ENCODE measurements around the gene IP6K1.

The IP6K1 gene

GRCh38 chr3:49721896-49722781, 64.2 kb downstream of the IP6K1 start:
- Histone ChIP-seq H3K27ac (ENCODE audit: low read depth, low read length, poor library complexity, severe bottlenecking) (no peak overlapping the region), H3K9me2 (ENCODE audit: low read depth, low read length) (no peaks in the 10 kb centered on the region)

DNA sequence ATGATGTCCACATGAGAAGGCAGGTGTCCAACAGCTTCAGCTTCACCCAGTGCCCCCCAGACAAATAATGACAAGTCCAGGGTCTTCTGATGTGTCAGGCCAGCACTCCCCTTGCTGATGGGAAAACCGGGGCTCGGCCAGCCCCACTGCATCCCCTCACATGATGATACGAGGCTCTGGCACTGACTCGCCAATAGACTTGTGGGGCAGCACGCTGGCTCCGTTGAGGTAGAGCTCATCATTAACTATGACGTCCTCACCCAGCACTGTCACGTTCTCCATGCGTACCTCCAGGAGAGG, 64.8 kb downstream of the IP6K1 start:
- no peak overlapping the region for H2AFZ ChIP-seq (ENCODE audit: low read length)
- no peaks in the 10 kb centered on the region for H3K9me3 ChIP-seq (ENCODE audit: low read length)
- H4K20me1 ChIP-seq (ENCODE audit: insufficient read depth, low read length): no peaks in the 10 kb centered on the region
- no peaks in the 10 kb centered on the region for H3K9me2 ChIP-seq (ENCODE audit: low read depth, low read length)
- no peaks in the 10 kb centered on the region for H3K27me3 ChIP-seq (ENCODE audit: insufficient read depth, low read length)
- peaks cover 23% of the 10 kb centered on the region for H3K4me1 ChIP-seq (ENCODE audit: insufficient read depth, low read length, severe bottlenecking)
- TF ChIP-seq EZH2 (IDR thresholded peaks at IDR 0.05; ENCODE audit: borderline replicate concordance, low read length): no peak
- TF ChIP-seq, protein P1, sequence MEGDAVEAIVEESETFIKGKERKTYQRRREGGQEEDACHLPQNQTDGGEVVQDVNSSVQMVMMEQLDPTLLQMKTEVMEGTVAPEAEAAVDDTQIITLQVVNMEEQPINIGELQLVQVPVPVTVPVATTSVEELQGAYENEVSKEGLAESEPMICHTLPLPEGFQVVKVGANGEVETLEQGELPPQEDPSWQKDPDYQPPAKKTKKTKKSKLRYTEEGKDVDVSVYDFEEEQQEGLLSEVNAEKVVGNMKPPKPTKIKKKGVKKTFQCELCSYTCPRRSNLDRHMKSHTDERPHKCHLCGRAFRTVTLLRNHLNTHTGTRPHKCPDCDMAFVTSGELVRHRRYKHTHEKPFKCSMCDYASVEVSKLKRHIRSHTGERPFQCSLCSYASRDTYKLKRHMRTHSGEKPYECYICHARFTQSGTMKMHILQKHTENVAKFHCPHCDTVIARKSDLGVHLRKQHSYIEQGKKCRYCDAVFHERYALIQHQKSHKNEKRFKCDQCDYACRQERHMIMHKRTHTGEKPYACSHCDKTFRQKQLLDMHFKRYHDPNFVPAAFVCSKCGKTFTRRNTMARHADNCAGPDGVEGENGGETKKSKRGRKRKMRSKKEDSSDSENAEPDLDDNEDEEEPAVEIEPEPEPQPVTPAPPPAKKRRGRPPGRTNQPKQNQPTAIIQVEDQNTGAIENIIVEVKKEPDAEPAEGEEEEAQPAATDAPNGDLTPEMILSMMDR (IDR thresholded peaks at IDR 0.05; ENCODE audit: low read length): no peak
- no peak overlapping the region for H3K4me3 ChIP-seq (ENCODE audit: low read depth, low read length, poor library complexity, severe bottlenecking)
- H3K9ac ChIP-seq (ENCODE audit: low read length): no peak overlapping the region
- H3K27ac ChIP-seq (ENCODE audit: low read depth, low read length, poor library complexity, severe bottlenecking): no peak overlapping the region
- no peaks in the 10 kb centered on the region for H3K79me2 ChIP-seq (ENCODE audit: insufficient read depth, low read length)
- H3K4me2 ChIP-seq (ENCODE audit: low read length): no peak overlapping the region
- H3K36me3 ChIP-seq (ENCODE audit: insufficient read depth, low read length): peaks cover 44% of the 10 kb centered on the region
- H3F3A ChIP-seq (ENCODE audit: insufficient read depth, low read length): no peaks in the 10 kb centered on the region

More at GRCh38 chr3:49721896-49722781, 64.2 kb downstream of the IP6K1 start:
- Histone ChIP-seq H3K79me2 (ENCODE audit: insufficient read depth, low read length) (no peaks in the 10 kb centered on the region), H3K4me2 (ENCODE audit: low read length) (peak overlapping the region; percentile 85), H2AFZ (ENCODE audit: low read length) (no peak overlapping the region), H4K20me1 (ENCODE audit: insufficient read depth, low read length) (no peaks in the 10 kb centered on the region), H3K4me3 (ENCODE audit: low read depth, low read length, poor library complexity, severe bottlenecking) (peak overlapping the region; percentile 76), H3K9ac (ENCODE audit: low read length) (peak overlapping the region; percentile 84; the same call in 1 of the 2 replicates), H3K4me1 (ENCODE audit: insufficient read depth, low read length, severe bottlenecking) (peaks cover 29% of the 10 kb centered on the region), H3F3A (ENCODE audit: insufficient read depth, low read length) (no peaks in the 10 kb centered on the region), H3K36me3 (ENCODE audit: insufficient read depth, low read length) (peaks cover 47% of the 10 kb centered on the region), H3K27me3 (ENCODE audit: insufficient read depth, low read length) (no peaks in the 10 kb centered on the region), H3K9me3 (ENCODE audit: low read length) (no peaks in the 10 kb centered on the region)
- TF ChIP-seq EZH2 (IDR thresholded peaks at IDR 0.05; ENCODE audit: borderline replicate concordance, low read length): no peak
- TF ChIP-seq, protein P1 (IDR thresholded peaks at IDR 0.05; ENCODE audit: low read length): no peak

- Histone ChIP-seq H3K4me1 (ENCODE audit: insufficient read depth, low read length, severe bottlenecking) (peaks cover 21% of the 10 kb centered on the region), H3K36me3 (ENCODE audit: insufficient read depth, low read length) (peaks cover 43% of the 10 kb centered on the region)
Measured at GRCh38 chr3:49720855-49721595, 65.3 kb downstream of the IP6K1 start.

More at GRCh38 chr3:49720855-49721595, 65.3 kb downstream of the IP6K1 start:
- no peaks in the 10 kb centered on the region for H3K27me3 ChIP-seq (ENCODE audit: insufficient read depth, low read length)
- no peak overlapping the region for H3K4me3 ChIP-seq (ENCODE audit: low read depth, low read length, poor library complexity, severe bottlenecking)
- no peaks in the 10 kb centered on the region for H3F3A ChIP-seq (ENCODE audit: insufficient read depth, low read length)
- H4K20me1 ChIP-seq (ENCODE audit: insufficient read depth, low read length): no peaks in the 10 kb centered on the region
- no peaks in the 10 kb centered on the region for H3K79me2 ChIP-seq (ENCODE audit: insufficient read depth, low read length)
- no peak overlapping the region for H3K9ac ChIP-seq (ENCODE audit: low read length)
- no peak overlapping the region for H3K4me2 ChIP-seq (ENCODE audit: low read length)
- no peaks in the 10 kb centered on the region for H3K9me3 ChIP-seq (ENCODE audit: low read length)
- no peaks in the 10 kb centered on the region for H3K9me2 ChIP-seq (ENCODE audit: low read depth, low read length)
- TF ChIP-seq EZH2 (IDR thresholded peaks at IDR 0.05; ENCODE audit: borderline replicate concordance, low read length): no peak
- TF ChIP-seq, protein P1 (IDR thresholded peaks at IDR 0.05; ENCODE audit: low read length): no peak
- H3K27ac ChIP-seq (ENCODE audit: low read depth, low read length, poor library complexity, severe bottlenecking): no peak overlapping the region
- H2AFZ ChIP-seq (ENCODE audit: low read length): no peak overlapping the region

Data from OCI-LY1 (cell line).